Stimulated activated CD8-positive, alpha-beta memory T cell treated with anti-CD3 and anti-CD28 coated beads, Interleukin-7, amount 100 ng/mL, for 48 hours (primary cell): ENCODE data around the gene GTF2H1.
A peak's percentile ranks its signal among the peaks of the same experiment; 100 is the strongest.

Experiments
- DNase-seq, 2 donors: peaks; one replicate each; pipeline ENCODE4 v3.0.0-alpha.2; 2020; ENCODE audit warnings: low read depth in 1 of 2; ENCODE audit errors: extremely low read depth in 1 of 2

The GTF2H1 gene

GRCh38 chr11:18321969-18322711 is at the start of gene GTF2H1, which contains the start of gene HPS5:
Gene GTF2H1 (plus strand): TSS chr11:18322567. CDS start chr11:18333075, 10,508 bp downstream.
Gene HPS5 (minus strand): TSS chr11:18322140. CDS start chr11:18317858, 4,282 bp downstream.
- peak; percentile 87 to 94 for DNase-seq

GRCh38 chr11:18277565-18278271 is 44.6 kb upstream of the GTF2H1 start:
- DNase-seq: no peak

- DNase-seq: no peak
Measured at GRCh38 chr11:18280438-18281045, 41.8 kb upstream of the GTF2H1 start.

GRCh38 chr11:18282626-18283025 is 39.7 kb upstream of the GTF2H1 start:
- DNase-seq: no peak

- DNase-seq: no peak
Measured at GRCh38 chr11:18285841-18286240, 36.5 kb upstream of the GTF2H1 start.

- DNase-seq: no peak
Measured at GRCh38 chr11:18288911-18289310, 33.5 kb upstream of the GTF2H1 start.

GRCh38 chr11:18294862-18295261 is 27.5 kb upstream of the GTF2H1 start:
- DNase-seq: no peak

- no peak for DNase-seq
Measured at GRCh38 chr11:18295316-18295715, 27.1 kb upstream of the GTF2H1 start.

GRCh38 chr11:18299721-18300120 is 22.6 kb upstream of the GTF2H1 start:
- DNase-seq: no peak

- no peak for DNase-seq
Measured at GRCh38 chr11:18304745-18305144, 17.6 kb upstream of the GTF2H1 start.

GRCh38 chr11:18307461-18308139 is 14.8 kb upstream of the GTF2H1 start:
- no peak for DNase-seq

GRCh38 chr11:18308242-18308641 is 14.1 kb upstream of the GTF2H1 start:
- DNase-seq: no peak

- DNase-seq: no peak
Measured at GRCh38 chr11:18309691-18310090, 12.7 kb upstream of the GTF2H1 start.

GRCh38 chr11:18310800-18311340 is 11.5 kb upstream of the GTF2H1 start:
- DNase-seq: no peak

- no peak for DNase-seq
Measured at GRCh38 chr11:18312012-18312411, 10.4 kb upstream of the GTF2H1 start.

- no peak for DNase-seq
Measured at GRCh38 chr11:18312663-18313420, 9.5 kb upstream of the GTF2H1 start.

- no peak for DNase-seq
Measured at GRCh38 chr11:18313965-18314763, 8.2 kb upstream of the GTF2H1 start.

GRCh38 chr11:18314784-18315523 is 7.4 kb upstream of the GTF2H1 start:
- DNase-seq: no peak

- DNase-seq: no peak
Measured at GRCh38 chr11:18315893-18316292, 6.5 kb upstream of the GTF2H1 start.
